ENCODE results near the gene OPCML.

The OPCML gene

DNA sequence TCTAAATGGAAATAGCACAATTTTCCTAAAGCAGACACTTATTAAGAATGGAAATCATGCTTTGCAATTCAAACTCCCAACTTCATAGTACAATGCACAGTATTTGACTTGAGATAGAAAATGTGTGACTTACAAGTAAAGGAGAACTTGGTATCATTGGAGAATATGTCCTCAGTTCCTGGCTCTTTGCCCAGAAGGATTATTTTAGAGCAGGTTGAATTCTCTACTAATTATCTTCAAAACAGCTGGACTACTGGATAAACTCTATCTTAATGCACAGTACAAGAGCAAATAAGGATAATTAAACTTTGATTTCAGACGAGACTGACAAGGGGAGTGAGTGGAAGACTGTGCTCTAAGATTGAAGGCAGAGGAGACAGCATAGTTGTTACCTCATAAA lies 839.4 kb downstream of the OPCML start:
- DNase-seq, result no peak

DNA sequence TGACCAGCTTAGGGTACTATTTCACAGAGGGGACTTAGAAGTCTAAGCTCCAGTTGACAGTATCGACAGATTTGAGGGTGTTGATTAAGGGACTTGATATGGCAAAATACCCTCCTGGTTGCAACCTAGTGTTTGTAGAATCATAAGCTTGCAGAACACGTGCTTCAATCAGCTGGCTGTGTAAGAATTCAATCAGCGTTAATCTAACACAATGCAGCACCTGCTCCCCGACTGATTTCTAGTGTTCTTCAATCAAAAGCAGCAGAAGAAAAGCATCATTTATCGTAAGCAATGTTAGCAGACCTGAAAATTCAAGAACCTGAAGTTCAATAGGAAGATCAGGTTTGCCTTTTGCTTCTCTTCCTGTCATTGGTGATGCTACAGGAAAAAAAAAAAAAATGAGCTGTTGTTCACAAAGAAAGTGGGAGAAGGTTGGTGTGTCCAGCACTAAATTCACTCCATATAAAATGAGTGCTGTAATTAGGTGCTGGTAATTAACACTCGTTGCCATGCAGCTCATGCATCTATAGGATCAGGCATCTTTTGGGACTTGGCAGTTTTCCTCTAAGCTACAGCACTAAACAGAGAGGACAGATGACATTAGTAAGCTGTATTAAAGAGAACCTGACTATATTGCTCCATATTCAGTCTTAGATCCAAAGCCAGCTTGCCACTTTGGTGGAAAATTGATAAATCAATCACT lies 840.3 kb downstream of the OPCML start:
- DNase-seq, result no peak

DNA sequence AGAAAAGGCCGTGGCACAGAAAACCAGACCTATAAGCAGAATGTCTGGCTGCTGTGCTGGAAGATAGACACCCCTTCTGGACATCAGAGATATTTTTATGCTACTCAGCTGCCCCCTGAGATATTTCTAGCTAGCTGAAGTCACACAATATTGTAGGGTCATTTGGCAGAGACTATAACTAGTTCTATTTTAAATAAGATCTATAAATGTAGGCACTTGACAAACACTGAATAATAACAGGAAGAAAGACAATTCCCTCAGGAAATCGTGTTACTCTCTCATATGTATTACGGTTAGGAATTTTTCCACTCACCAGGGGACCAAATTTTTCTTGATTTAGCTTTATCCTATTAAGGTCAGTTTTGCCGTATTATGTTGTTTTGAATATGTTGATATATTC lies 845.4 kb downstream of the OPCML start:
- no peak for DNase-seq

DNA sequence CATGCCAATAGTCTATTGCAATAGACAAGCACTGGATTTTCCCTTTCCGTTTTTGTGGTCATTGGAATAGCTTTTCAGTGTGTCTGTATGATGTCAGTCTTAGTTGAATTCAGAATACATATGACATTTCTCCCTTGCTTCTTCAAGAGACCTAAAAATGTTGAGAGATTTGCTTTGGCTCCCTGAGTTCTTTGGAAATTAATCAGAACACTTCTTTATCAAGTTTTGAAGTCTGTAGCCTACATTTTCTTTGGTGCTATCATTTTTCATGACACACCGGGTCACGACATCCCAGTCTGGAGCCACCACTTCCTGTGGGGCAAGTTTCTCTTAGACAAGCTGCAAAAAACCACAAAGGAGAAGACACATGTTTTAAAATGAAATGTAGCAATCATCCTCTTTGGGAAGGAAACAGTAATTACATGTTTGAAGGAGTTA lies 847.1 kb downstream of the OPCML start:
- no peak for DNase-seq

DNA sequence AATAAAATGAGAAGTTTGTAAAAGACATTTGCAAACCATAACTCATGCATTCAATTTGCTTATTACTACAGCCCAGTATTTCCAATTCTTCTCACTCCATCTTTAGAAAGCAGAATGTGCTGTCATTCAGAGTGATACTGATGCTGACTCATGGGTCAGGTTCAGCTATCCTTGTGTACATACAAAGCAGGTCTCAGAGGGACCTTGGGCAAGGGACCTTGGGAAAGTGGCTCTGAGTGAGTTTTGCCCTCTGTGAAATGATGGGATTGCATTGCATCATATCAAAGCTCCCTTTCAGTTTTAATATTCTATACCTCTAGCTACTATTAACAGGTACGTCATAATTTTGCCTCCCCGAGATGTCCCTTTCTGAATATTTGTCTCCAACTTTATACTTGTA lies 848.7 kb downstream of the OPCML start:
- no peak for DNase-seq

DNA sequence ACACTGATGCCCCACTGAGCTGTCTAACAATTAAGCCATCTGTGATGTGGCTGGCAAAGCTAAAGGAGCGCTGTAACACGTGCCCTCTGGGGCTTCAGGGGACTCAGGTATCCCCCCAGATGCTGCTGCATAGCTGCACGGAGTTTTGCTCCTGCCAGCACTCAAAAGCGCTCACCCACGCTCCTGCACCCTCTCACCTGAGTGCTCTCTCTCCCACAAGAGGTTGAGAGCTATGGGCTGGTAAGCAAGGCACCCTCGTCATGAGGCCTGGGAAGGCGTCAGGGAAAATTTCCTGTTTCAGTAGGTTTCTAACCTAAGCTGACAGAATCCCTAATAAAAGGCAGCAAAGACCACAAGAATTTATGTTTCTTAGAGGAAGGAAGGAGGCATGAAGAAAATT lies 850.3 kb downstream of the OPCML start:
- DNase-seq, result no peak

DNA sequence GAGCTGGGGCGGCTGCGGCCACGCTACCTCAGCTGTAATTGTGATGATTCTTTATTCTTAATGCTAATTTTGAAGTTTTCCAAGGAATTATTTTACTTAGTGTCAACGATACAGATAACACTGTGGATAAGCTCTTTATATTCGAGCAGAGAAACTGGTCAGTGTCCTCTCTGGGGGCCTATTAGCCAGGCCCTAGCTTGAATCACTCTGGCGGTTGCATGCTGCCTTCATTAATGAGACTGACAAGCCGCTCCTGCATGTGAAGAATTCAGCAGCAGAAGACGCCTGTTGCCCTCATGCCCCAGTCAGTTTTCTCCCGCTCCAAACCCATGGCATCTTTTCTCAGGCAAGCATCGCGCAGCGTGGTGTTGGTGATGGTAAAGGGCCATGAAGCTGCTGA lies 851.7 kb downstream of the OPCML start:
- DNase-seq, result no peak

DNA sequence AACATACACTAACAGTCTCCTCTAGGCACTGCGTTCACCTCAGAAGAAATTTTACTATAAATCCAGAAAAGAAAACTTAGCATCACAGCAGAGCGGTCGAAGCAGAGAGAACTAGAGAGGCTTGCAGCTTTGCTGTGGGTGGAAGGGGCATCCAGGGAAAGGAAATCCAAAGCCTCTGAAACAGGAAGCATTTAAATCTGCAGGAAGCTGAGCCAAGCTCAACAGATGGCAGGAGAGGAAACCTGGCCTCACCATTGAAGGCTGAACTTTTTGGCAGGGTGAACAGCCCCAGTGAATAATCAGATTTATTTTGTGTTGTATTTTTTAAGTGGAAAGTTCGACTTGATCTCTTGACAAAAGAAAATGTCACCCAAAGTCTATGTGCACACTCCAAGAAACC lies 858.1 kb downstream of the OPCML start:
- DNase-seq, result no peak

DNA sequence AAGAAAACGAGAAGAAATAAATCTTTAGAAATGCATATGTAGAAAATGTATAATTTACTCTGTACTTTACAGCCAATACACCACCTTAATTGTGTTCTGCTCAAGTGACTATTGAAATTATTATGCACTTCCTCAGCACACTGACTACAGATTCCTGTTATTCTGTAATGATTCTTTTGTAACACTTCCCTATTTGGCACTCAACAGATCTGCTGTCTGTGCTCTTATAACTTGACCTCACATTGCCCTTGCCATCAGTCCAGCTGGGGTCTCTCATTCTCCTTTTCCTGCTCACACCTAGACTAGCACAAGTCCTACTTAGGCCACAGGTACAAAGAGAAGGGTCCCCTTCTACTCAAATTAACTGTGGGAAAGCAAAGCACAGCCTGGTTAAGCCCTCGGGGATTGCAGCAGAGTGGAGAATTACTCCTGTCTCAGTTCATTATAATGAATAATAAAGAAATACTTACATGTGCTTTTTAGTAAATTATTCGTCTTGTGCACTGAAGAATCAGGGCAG lies 860.4 kb downstream of the OPCML start:
- DNase-seq, result no peak

DNA sequence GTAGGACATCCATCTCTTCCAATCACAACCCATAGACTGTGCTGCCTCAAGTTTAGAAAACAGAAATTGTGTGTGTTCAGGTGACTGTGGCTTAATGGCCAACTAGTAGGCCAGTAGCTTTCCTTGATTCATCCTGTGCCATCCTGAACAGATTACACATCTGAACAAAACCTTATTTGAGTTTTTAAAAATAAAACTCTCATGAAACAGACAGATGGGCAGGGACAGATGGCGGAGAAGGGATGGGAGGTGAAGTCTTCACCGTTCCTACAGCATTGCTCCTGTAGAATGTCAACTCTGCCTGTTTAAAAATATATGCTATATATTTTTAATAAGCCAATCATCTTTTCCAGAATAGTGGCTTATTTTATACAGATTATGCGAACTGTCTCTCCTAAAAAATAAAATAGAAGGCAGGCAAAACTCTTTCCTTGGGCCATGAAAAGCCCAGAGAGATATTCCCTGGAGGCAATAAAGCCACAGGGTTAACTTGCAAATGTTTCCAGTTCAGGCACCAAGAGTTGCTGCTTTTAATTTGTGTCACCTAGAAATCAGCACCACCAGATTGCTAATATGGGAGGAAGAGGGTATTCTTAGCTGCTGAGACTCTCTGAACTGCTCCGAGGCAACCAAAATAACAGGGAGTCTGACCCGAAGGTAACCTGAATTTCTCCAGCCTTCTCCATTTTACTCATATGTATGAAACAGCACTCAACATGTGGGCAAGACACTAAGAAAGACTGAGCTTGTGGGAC lies 861.2 kb downstream of the OPCML start:
- DNase-seq, result no peak

DNA sequence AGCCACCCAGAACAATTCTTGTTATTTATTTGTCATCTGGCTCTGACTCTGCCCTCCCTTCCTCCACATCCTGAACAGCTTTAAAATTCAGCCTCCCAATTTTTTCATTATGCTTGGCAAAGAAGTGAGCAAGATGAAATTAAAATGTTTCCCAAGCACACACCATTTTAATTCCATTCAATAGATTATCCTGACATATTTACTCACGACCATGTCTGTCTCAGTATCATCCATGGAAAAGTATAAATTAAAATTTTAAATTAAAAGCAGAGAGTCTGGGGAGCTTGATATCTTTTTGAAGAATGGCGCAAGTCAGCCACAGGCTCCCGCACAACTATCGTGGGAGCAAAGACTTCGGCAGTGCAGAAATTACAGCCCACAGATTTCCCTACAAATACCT lies 862.4 kb downstream of the OPCML start:
- no peak for DNase-seq

DNA sequence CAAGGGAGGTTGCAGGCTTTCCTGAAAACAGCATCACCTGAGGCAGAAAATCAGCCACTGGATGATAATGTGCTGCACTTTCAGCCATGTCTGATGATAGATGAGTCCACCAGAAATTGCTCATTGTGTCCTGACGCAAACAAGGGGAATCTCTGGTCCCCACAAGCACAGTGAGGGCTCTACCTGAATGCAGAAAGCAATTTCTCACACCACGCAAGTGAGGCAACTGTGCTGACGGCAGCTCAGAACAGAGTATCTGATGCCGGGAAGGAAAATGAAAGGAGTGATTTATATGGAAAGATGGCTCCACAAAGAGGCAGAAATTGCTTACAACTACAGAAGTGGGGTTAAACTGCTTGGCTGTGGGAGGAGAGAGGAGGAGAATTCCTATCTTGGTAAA lies 867.1 kb downstream of the OPCML start:
- DNase-seq, result no peak

DNA sequence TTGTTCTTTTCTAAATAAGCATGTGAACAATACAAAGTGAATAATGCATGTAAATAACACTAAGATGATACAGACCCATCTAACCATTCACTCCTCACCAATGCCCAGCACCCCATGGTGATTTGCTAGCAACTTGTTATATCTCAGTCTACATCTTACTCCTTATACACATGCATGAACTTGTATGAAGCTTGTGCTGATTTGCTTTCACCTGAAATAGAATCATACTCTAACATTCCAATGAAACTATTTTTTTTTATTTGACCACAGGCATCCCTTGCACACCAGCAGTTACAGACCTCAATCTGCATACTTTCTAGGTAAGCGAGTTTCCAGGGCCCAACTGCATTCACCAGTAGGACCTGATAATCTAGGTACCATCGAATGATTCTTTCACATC lies 873.6 kb downstream of the OPCML start:
- no peak for DNase-seq

DNA sequence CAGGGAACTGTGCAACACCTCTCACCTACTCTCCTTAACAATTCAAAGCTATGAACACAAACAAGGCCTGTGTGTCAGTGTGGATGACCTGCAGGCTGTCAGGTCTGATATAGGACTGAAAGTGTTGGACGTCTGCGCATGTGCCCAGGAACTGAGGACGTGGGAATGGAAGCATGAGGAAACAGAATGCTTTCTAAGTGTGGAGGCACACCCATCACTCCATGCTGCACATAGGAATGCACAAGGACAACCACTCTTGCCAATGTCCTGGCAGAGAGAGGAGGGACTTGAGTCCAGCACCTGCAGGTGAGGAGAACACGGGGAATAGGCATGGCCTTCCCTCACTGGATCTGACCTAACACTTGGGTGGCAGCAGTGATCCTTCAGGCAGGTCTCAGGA lies 874.3 kb downstream of the OPCML start:
- no peak for DNase-seq

DNA sequence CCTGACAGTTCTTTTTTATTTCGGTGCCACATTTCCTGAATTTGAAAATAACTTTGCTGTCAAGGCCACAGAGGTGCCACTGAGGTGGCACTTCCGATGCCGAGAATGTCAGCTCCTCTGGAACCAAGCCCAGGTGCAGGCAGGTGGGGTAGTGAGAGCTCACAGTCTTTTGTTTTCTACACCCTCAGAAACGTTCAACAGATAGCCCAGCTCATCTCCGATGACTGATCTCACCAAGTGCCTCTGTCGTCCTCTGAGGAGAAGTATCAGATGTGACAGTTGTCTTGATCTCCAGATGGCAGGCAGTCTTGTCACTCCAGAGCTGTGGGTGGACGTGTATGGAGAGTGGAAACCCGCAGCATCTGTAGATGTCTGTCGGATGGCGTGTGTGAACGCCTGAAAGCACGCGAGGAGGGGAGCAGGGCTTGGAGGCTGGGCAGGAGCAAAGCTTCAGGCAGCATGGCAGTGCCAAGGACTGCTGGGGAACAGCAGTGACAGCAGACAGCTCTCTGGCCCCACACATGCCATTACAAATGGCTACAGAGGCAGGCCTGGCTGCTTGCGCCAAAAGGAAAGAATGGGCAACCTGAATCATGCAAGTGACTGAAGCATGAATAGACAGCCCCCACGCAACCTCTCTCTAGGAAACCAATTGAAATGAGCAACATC lies 877.0 kb downstream of the OPCML start:
- DNase-seq, result no peak

DNA sequence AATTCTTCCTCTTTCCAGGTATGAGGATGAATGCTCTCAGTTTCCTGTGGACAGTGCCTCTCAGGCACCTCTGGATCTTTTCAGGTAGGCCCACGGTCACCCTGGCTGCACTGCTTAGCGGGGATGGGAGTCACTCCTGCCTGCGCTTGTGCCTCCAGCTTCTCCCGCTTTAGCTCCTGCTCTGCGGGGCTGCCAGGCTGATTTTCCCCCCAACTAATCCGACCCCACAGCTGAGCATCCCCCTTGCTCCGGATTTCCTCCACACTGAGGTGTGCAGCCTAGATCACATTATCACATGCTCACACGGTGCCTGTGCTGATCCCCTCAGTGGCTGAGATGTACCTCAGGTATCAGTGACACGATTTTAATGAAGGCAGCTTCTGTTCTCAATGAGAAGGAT lies 879.1 kb downstream of the OPCML start:
- DNase-seq, result no peak

DNA sequence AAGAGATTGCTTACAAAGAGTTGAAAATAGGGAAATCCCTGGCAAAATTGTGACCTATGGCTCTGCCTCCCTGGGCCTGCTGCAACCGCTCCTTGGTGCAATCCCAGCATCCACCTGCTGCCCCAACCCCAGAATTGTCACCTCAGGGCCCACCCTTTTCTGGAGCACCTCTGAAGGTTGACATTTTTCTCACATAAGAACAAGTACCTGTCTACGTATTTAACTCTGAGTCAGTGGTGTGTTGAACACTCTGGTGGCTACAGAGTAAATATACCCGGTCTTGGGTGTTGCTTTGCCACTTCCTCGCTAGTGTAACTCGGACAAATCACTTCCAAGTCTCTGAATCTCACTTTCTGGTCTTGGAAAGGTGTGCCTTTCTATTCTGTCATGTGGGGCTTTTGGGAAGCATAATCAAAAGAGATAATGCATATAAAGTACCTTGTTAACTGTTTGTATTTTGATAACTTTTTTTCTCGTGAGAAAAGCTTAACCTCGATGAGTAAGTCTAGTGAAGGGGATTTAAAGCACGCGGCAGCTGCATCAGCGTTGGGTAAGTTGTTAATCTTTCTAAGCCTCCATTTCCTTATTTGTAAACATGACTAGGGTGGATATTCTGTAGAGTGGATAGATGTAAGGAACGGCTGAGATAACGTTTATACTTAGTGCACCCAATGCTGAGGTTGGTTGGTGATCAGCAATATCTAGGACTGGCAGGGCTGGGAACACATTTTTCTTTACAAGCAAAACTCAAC lies 881.2 kb downstream of the OPCML start:
- DNase-seq, result no peak

DNA sequence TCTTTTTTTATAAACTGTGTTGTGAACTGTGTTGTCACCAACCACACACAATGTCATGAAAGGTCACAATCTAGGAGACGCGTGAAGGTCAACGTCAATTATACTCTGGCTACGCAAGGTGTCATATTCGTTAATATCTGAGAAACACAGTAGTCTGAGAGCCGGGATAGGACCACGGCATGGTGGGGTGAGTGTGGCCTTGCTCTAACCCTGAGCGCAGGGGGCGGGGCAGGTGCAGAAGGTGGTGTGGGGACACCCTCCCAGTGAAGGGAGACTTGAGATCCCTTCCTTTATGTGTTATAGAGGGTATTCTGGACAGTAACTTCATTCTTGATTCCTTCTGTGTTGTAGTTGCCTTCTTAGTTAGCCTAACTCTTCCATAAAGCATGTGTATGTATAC lies 883.0 kb downstream of the OPCML start:
- no peak for DNase-seq

DNA sequence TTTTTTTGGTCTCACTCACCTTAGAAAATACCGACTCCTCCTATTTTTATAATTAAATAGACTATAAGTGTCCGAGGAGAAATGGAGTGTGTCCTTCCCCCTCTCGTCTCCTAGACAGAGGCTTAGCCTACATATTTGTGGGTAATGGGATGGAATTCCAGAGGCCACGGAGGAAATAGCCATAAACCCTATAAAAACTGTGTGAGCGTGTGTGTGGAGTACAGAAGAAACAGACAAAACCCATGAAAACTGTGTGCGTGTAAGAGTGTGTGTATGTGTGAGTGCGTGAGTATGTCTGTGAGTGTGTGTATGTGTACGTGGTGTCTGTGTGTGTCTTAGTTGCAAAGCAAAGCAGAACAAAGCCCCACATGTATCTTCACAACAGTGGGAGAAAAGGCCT lies 883.5 kb downstream of the OPCML start:
- no peak for DNase-seq

DNA sequence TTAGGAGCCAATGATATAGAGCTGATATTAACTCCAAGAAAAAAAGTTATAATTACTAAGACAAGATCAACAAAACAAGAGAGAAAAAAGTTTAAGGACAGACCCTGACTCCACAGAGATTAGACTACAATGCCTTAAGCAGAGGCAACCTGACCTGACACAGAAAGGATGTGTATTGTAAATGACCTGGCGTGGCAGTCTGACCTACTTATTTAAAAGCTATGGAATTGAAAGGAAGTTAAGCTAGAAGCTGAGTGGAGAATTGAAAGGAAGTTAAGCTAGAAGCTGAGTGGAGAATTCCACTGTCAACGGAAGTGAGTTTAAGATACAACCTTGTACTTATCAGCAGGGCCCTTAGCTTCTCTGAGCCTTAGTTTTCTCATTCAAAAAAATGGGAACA lies 885.4 kb downstream of the OPCML start:
- DNase-seq, result no peak

DNA sequence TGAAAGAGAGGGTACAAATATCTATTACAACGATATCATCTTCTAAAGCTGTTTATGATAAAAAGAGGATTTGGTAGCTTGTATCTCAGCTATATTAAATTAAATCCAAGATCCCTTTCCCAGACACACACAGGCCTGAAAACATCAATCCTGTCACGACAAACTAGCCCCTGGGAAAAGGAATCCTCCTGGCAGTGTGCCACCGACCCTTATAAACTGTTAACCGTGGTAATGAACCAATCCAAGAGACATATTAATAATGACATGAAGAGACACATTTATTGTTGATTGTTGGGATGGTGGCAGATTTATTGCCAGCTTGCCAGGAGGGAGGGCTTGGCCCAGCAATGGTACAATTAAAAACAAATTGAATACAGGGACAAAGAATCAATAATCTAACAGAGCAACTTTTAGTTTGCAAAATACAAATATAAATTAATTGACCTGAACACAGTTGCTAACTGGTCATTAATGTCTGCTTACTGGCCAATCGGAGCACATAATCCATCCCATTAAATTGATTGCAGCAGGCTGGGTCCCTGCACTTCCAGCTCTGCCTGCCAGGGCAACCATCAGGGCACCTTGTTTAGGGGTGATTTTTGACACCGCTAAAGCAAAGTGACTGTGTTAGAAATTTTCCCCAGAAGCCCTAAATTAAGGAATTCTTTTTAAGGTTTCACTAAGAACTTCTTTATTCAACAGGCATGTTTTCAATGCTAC lies 887.6 kb downstream of the OPCML start:
- DNase-seq, result no peak

DNA sequence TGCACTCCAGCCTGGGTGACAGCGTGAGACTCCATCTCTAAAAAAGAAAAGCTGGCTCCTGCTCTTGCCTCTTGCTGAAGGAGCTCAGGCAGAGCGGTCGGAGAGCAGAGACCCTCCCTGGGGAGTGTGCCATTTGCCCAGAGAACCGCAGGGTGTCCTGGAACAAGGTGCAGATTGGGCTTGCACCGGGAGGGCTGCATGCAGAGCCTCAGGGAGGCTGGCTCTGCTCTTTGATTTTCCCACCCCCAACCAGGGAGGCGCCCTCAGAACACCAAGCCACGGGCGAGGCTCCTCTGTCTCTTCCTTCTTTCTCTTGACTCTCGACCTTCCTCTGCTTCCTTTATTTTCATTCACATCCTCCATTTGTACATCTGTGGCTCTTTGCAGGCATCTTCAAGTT lies 889.1 kb downstream of the OPCML start:
- DNase-seq, result no peak

DNA sequence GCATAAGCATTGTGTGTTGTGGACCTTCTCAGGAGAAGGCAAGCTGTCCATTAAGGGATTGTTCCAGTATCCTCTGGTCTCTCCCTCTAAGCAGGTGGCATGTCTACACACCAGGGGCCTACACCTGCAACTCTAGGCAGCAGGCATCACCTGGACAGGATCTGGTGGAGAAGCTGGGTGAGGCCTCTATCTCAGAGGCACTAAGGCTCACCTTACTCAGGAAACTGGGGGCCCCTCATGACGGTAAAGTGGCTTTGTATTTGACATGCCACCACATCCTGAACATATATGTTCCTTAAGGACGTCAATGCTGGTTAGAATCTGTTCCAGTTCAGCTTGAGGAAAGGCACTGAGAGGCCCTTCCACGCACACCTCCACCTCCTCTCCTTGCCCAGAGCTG lies 891.3 kb downstream of the OPCML start:
- no peak for DNase-seq

Measured in CD4-positive, alpha-beta T cell treated with Interferon alpha-2 for 1 hour (primary cell).